Activated CD8-positive, alpha-beta memory T cell treated with anti-CD3 and anti-CD28 coated beads, Interleukin-2, amount 10 ng/mL, durations not matched to agents 7 days and 5 days (primary cell): ENCODE measurements around the gene FOXC1. TPM values are rescaled to one million over a fixed set of nuclear protein-coding genes. Genes with fewer than 3 reads are reported as not detected.

Experiments used
- ATAC-seq: fragments of 150-1000 bp; cut with Tn5 transposase; one replicate; pipeline ENCODE4 v1.10.0; 2021; ENCODE audit warnings: moderate library complexity
- CTCF ChIA-PET: fragments of 350-600 bp; sonication (Branson Sonifier 250); formaldehyde crosslinking; loops from one replicate; lab custom pipeline; 2021; ENCODE audit warnings: antibody characterized with exemption; lab: Charles Lee
- DNase-seq: peaks from one replicate; pipeline ENCODE4 v3.0.0-alpha.2; 2020
- H3K27ac Mint-ChIP-seq: one replicate; pipeline ENCODE4 v1.8.0; 2021; ENCODE audit warnings: mild to moderate bottlenecking, mixed read lengths
- H3K27me3 Mint-ChIP-seq: one replicate; pipeline ENCODE4 v1.8.0; 2021; ENCODE audit warnings: mixed read lengths
- H3K36me3 Mint-ChIP-seq: one replicate; pipeline ENCODE4 v1.8.0; 2021; ENCODE audit warnings: mild to moderate bottlenecking, mixed read lengths
- H3K4me1 Mint-ChIP-seq: one replicate; pipeline ENCODE4 v1.8.0; 2021; ENCODE audit warnings: mixed read lengths
- H3K4me3 Mint-ChIP-seq: one replicate; pipeline ENCODE4 v1.8.0; 2021; ENCODE audit warnings: mild to moderate bottlenecking, moderate library complexity, mixed read lengths
- H3K9me3 Mint-ChIP-seq: one replicate; pipeline ENCODE4 v1.8.0; 2022; ENCODE audit warnings: low read depth, mixed read lengths
- total RNA-seq, 2 experiments: library from RNA; stranded (reverse); gene quantifications; one replicate each; pipeline ENCODE4 v1.2.3, GENCODE V29; 2021

FOXC1 gene
- total RNA-seq, 2 experiments from 2014 or later = 0.26 TPM; not detected in 1

DNA sequence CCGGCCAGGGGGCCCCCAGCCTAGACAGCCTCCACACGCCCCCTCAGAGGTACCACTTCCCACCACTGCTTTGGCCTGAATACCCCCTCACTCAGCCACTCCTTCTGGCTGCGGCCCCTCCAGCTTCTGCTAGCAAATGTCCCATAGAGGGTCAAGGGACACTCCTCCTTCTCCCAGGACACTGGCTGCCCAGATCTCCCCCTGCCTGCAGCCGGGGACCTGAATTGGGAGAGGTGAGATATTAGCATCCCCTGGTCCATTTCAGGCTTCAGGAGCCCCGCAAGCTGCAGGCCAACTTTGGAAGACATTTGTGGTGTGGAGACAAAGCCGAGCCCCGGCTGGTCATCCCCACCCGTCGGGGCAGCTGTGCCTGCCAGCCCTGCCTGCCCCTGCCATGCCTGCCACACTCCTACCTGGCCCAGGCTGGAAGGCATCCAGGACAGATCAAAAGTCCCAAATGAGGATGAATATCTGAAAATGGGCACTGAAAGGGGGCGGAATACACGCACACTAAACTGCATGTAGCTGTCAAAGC is 32.5 kb upstream of the FOXC1 start:
- no peak overlapping the region for H3K4me3 Mint-ChIP-seq
- no peaks in the 10 kb centered on the region for H3K36me3 Mint-ChIP-seq
- ATAC-seq = no peak
- H3K4me1 Mint-ChIP-seq = no peaks in the 10 kb centered on the region
- no peaks in the 10 kb centered on the region for H3K9me3 Mint-ChIP-seq
- DNase-seq = no peak
- H3K27ac Mint-ChIP-seq = no peak overlapping the region
- peaks cover 10% of the 10 kb centered on the region for H3K27me3 Mint-ChIP-seq
- CTCF ChIA-PET = interaction anchor here (1.2 kb wide), 1 partner anchor 54 kb away, joined by 3 read pairs; no protein-coding TSS in a partner anchor

DNA sequence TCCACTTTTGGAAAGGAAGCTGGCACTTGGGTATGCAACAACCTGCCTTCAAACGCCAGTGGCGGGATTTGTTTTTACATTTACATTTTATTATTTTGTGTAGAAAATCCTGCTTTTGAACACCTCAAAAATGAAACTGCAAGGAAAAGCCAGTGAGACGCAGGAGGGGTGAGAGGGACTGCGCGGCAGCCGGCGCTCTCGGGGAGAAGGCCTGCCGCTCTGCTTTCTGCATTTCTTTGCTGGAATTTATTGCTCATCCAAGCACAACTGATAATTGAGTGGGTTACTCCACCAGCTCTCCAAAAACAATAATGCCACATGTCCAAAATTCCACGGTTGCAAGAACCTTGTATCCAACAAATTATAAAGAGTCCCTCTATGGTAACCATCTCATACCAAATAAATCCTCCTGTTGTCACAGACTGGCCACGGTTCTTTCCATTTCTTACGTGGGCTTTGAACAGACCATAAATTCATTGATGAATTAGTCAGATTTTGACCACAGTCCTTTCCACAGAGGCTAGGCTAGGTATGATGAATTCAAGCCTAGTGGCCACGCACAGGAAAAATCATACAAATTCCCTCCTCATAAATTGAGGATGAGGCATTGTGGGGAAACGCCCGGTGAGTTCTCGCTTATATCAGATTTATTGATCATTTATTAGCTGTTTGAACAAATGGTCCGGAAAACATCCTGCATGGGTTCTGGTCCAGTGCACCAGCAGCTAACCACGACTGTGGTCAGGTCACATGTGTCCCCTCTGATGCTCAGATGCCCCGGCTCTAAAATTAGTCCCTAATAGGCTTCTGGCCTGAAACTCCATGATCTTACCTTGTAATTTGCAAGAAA is 31.6 kb upstream of the FOXC1 start:
- ATAC-seq (no peak), DNase-seq (no peak)
- H3K4me1 Mint-ChIP-seq = no peaks in the 10 kb centered on the region
- H3K27me3 Mint-ChIP-seq = peaks cover 8% of the 10 kb centered on the region
- no peak overlapping the region for H3K4me3 Mint-ChIP-seq
- H3K27ac Mint-ChIP-seq = no peak overlapping the region
- CTCF ChIA-PET = interaction anchor here (1.2 kb wide), 1 partner anchor 55 kb away, joined by 3 read pairs; no protein-coding TSS in a partner anchor
- no peaks in the 10 kb centered on the region for H3K9me3 Mint-ChIP-seq
- no peaks in the 10 kb centered on the region for H3K36me3 Mint-ChIP-seq

DNA sequence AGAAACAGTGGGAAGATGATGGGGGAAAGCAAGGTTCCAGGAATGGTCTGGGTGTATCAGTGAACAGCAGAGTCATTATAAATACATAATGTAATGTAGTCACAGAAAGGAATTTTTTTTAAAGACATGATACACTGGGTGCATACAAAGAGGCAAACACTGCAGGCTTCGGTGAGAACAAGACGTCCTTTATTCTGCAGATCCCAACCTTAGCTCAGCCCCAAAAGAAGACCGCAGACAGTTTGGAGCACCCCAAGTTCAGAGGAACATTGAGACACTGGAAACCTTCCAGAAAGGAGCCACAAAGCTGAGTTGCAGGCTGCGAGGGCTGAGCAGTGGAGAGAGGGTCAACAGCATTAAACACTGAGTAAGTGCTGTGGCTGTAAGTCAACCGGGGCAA is 30.6 kb upstream of the FOXC1 start:
- Mint-ChIP-seq H3K4me3 (no peak overlapping the region), H3K27ac (no peak overlapping the region)
- CTCF ChIA-PET = interaction anchor here (1.0 kb wide), 1 partner anchor 18 kb away, joined by 3 read pairs; no protein-coding TSS in a partner anchor

GRCh38 chr6:1580109-1580508 is 29.6 kb upstream of the FOXC1 start:
- Mint-ChIP-seq H3K27me3 (peaks cover 6% of the 10 kb centered on the region), H3K4me3 (no peak overlapping the region), H3K27ac (no peak overlapping the region), H3K36me3 (no peaks in the 10 kb centered on the region), H3K4me1 (no peaks in the 10 kb centered on the region), H3K9me3 (no peaks in the 10 kb centered on the region)
- CTCF ChIA-PET = interaction anchor here (1.0 kb wide), 1 partner anchor 17 kb away, joined by 3 read pairs; no protein-coding TSS in a partner anchor
- no peak for DNase-seq
- ATAC-seq = no peak

More for the DNA sequence above, 30.6 kb upstream of the FOXC1 start:
- Mint-ChIP-seq H3K27me3 (peaks cover 6% of the 10 kb centered on the region), H3K9me3 (no peaks in the 10 kb centered on the region), H3K4me1 (no peaks in the 10 kb centered on the region), H3K36me3 (no peaks in the 10 kb centered on the region)
- no peak for ATAC-seq
- no peak for DNase-seq

DNA sequence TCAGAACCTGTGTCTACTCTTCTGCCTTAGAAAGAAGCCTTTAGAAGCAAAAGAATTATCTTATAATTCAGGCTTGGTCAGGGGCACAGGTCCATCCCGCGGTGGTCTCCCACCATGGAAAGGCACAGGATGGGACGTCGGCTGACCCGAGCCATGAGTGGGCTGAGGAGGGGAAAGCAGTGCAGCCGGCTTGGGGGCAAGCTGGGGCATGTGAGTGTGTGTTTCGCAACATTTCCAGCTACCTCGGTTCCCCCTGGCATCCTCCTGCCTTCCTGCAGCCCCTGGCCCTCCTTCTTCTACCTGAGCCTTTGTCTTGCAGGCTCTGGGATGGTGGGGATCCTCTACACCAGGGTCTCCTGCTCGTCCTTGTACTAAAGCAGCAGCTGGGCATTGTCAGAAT is 29.1 kb upstream of the FOXC1 start:
- Mint-ChIP-seq H3K9me3 (no peaks in the 10 kb centered on the region), H3K36me3 (no peaks in the 10 kb centered on the region), H3K4me1 (no peaks in the 10 kb centered on the region), H3K4me3 (no peak overlapping the region), H3K27me3 (peaks cover 6% of the 10 kb centered on the region), H3K27ac (no peak overlapping the region)
- DNase-seq = no peak
- CTCF ChIA-PET = no interaction called here
- no peak for ATAC-seq

DNA sequence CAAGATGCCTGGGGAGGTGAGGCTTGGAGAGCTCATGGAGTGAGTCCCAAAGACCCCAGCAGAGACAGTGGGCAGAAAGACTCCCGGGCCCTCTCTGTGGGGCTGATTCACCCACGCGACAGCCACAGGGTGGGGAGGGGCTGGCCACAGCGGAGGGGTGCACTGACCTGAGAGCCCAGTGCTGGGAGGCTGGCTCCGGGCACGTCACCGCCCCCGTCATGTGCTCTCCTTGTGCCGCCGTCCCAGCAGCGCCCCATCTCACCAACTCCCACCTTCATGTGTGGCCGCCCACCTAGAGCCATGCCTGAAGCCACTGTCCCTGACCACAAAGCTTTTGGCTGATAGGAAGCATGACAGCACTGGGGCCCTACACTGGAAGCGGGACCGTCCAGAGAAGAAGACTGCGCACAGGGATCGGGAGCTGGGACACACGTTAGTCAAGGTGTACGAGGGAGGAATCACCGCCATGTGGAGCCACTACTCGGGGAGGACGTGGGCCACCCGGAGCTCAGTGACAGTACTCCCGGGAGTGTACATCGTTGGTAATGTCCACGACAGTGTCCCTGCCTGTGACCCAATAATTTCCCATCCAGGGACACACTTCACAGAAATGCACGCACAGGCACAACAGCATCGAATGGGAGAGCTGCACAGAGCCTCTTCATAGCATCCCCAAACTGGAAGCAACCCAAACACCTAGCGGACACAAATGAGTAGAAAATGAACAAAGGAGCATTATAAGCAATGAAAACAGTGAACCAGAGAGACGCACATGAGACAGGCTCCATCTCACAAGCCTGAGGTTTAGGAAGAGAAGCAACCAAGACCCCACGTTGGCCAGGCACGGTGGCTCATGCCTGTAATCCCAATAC is 28.4 kb upstream of the FOXC1 start:
- DNase-seq = no peak
- no peak overlapping the region for H3K27ac Mint-ChIP-seq
- no peaks in the 10 kb centered on the region for H3K4me1 Mint-ChIP-seq
- no peaks in the 10 kb centered on the region for H3K9me3 Mint-ChIP-seq
- no peaks in the 10 kb centered on the region for H3K36me3 Mint-ChIP-seq
- ATAC-seq = no peak
- H3K27me3 Mint-ChIP-seq = peaks cover 6% of the 10 kb centered on the region
- no peak overlapping the region for H3K4me3 Mint-ChIP-seq
- CTCF ChIA-PET = no interaction called here

- ATAC-seq = no peak
- Mint-ChIP-seq H3K4me3 (no peak overlapping the region), H3K4me1 (no peaks in the 10 kb centered on the region), H3K27ac (no peak overlapping the region), H3K36me3 (no peaks in the 10 kb centered on the region), H3K9me3 (no peaks in the 10 kb centered on the region), H3K27me3 (peaks cover 15% of the 10 kb centered on the region)
- peak; percentile 12 for DNase-seq
- CTCF ChIA-PET = interaction anchor here (1.2 kb wide), 1 partner anchor 11 kb away, joined by 6 read pairs; no protein-coding TSS in a partner anchor
These were observed 25.6 kb upstream of the FOXC1 start for GRCh38 chr6:1584146-1584545.

GRCh38 chr6:1584996-1585668 is 24.6 kb upstream of the FOXC1 start:
- Mint-ChIP-seq H3K27ac (no peak overlapping the region), H3K4me1 (no peaks in the 10 kb centered on the region), H3K4me3 (no peak overlapping the region), H3K27me3 (peaks cover 24% of the 10 kb centered on the region), H3K9me3 (no peaks in the 10 kb centered on the region), H3K36me3 (no peaks in the 10 kb centered on the region)
- CTCF ChIA-PET = interaction anchor here (1.2 kb wide), 1 partner anchor 10 kb away, joined by 6 read pairs; no protein-coding TSS in a partner anchor
- DNase-seq = peak; percentile 35
- no peak for ATAC-seq

DNA sequence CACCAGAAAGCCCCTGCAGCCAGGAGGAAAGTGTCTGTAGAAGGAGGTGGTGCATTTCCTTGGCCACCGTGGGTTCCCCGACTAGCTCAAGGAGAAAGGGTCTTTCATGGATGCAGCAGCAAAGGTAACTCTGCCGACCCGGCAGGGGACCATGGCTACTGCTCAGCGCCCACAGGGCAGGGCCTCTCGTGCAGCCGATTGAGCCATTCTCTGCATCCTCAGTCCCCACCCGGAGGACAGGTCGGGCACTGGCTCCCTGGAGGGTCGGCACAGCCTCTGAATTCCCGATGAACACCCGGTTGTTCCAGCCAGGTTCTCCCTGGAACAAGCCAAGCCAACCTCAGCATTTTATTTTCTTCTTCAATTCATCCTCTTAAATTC is 24.1 kb upstream of the FOXC1 start:
- no peak for ATAC-seq
- Mint-ChIP-seq H3K36me3 (no peaks in the 10 kb centered on the region), H3K9me3 (no peaks in the 10 kb centered on the region), H3K27ac (no peak overlapping the region), H3K27me3 (peaks cover 24% of the 10 kb centered on the region), H3K4me3 (no peak overlapping the region), H3K4me1 (no peaks in the 10 kb centered on the region)
- no peak for DNase-seq
- CTCF ChIA-PET = no interaction called here

- H3K4me1 Mint-ChIP-seq = no peaks in the 10 kb centered on the region
- peaks cover 25% of the 10 kb centered on the region for H3K27me3 Mint-ChIP-seq
- no peak for DNase-seq
- H3K27ac Mint-ChIP-seq = no peak overlapping the region
- no peak overlapping the region for H3K4me3 Mint-ChIP-seq
- no peaks in the 10 kb centered on the region for H3K9me3 Mint-ChIP-seq
- ATAC-seq = no peak
- H3K36me3 Mint-ChIP-seq = no peaks in the 10 kb centered on the region
- CTCF ChIA-PET = no interaction called here
These were observed 23.5 kb upstream of the FOXC1 start for GRCh38 chr6:1586256-1586655.

DNA sequence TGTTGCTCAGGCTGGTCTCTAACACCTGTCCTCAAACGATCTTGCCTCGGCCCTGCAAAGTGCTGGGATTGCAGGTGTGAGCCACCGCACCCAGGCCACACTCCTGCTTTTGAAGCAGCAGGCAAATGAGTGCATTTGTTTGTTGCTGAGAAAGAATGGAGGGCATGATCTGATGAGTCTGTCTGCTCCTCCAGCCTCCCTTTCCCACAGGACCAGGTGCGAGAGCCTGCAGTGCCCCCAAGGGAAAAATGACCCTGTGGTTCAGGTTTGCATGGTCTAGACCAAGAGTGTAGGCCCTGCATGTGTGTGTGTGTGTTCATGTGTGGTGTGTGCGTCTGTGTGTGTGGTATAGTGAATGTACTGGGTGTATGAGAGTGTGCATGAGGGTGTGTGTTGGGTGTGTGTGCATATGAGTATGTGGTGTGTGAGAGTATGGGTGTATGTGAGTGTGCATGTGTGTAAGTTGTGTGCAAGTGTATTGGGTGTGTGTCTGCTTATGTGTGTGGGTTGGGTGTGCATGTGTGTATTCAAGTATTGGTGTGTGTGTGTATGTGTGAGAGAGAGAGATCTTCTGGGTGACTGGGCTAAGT is 22.8 kb upstream of the FOXC1 start:
- Mint-ChIP-seq H3K27me3 (peaks cover 32% of the 10 kb centered on the region), H3K27ac (no peak overlapping the region), H3K9me3 (no peaks in the 10 kb centered on the region), H3K4me3 (no peak overlapping the region), H3K4me1 (no peaks in the 10 kb centered on the region), H3K36me3 (no peaks in the 10 kb centered on the region)
- ATAC-seq (no peak), DNase-seq (peak; percentile 19)
- CTCF ChIA-PET = no interaction called here

GRCh38 chr6:1587546-1587945 is 22.2 kb upstream of the FOXC1 start:
- peak; percentile 2 for DNase-seq
- no peaks in the 10 kb centered on the region for H3K4me1 Mint-ChIP-seq
- no peaks in the 10 kb centered on the region for H3K9me3 Mint-ChIP-seq
- peaks cover 35% of the 10 kb centered on the region for H3K27me3 Mint-ChIP-seq
- H3K4me3 Mint-ChIP-seq = no peak overlapping the region
- ATAC-seq = no peak
- H3K27ac Mint-ChIP-seq = no peak overlapping the region
- CTCF ChIA-PET = no interaction called here
- H3K36me3 Mint-ChIP-seq = no peaks in the 10 kb centered on the region
